HEK293 (cell line): ENCODE results near the gene EEIG2.

Experiments used
- CTCF ChIA-PET: fragments of 350-600 bp; formaldehyde crosslinking; extraction: SDS; loops from one replicate; lab custom pipeline; 2021; ENCODE audit warnings: antibody characterized with exemption; lab: Yijun Ruan, JAX
- POLR2A ChIA-PET: fragments of 300-600 bp; formaldehyde crosslinking; extraction: SDS; loops from one replicate; lab custom pipeline; 2020; ENCODE audit warnings: antibody characterized with exemption, inconsistent platforms; lab: Yijun Ruan, JAX
- H3K27ac ChIP-seq: fragments of 200-500 bp; sonication (Bioruptor generic); 2 replicates; pipeline ENCODE4 v1.5.1; 2014; ENCODE audit warnings: low read depth, low read length, control low read depth, inconsistent platforms; ENCODE audit errors: extremely low read depth
- H3K36me3 ChIP-seq, 2 experiments: fragments of 200-500 bp in 1 of 2; sonication (Bioruptor generic) in 1 of 2; 1 replicate in 1 of 2; 2 replicates in 1 of 2; pipeline ENCODE4 v1.5.1; 2014 to 2017; ENCODE audit warnings: inconsistent platforms in 2 of 2, low read length in 2 of 2; ENCODE audit not compliant: control insufficient read depth in 2 of 2, insufficient read depth in 1 of 2
- H3K4me1 ChIP-seq: fragments of 200-500 bp; sonication (Bioruptor generic); 2 replicates; pipeline ENCODE4 v1.5.1; 2014; ENCODE audit warnings: mild to moderate bottlenecking, low read length, inconsistent platforms; ENCODE audit not compliant: control insufficient read depth, insufficient read depth
- H3K4me3 ChIP-seq: 2 replicates; pipeline ENCODE4 v1.5.1; 2011; ENCODE audit warnings: low read depth, mild to moderate bottlenecking, control low read depth, low read length, moderate library complexity
- H3K9me3 ChIP-seq: fragments of 200-500 bp; sonication (Bioruptor generic); 2 replicates; pipeline ENCODE4 v1.5.1; 2014; ENCODE audit warnings: low read depth, low read length, inconsistent platforms; ENCODE audit not compliant: control insufficient read depth, insufficient read depth
- BCL11A ChIP-seq: fragments of 450-650 bp; formaldehyde crosslinking; IDR thresholded peaks from 2 replicates; pipeline ENCODE4 v1.5.1; 2016; ENCODE audit warnings: low read depth, missing biosample characterization, missing genetic modification characterization
- FEZF1 ChIP-seq: fragments of 450-650 bp; formaldehyde crosslinking; IDR thresholded peaks from 2 replicates; pipeline ENCODE4 v1.5.1; 2016; ENCODE audit warnings: missing biosample characterization, missing genetic modification characterization
- HOXD13 ChIP-seq: sonication (generic); formaldehyde crosslinking; IDR thresholded peaks from 2 replicates; pipeline ENCODE4 v1.8.0; 2022; ENCODE audit warnings: missing genetic modification reagents, borderline replicate concordance
- PBX3 ChIP-seq: sonication (generic); formaldehyde crosslinking; IDR thresholded peaks from 2 replicates; pipeline ENCODE4 v1.8.1; 2022; ENCODE audit warnings: mild to moderate bottlenecking, moderate library complexity, missing genetic modification reagents
- YY1 ChIP-seq: fragments of 450-650 bp; formaldehyde crosslinking; IDR thresholded peaks from 2 replicates; pipeline ENCODE4 v1.5.1; 2018; ENCODE audit warnings: missing biosample characterization, missing genetic modification characterization
- ZBTB17 ChIP-seq: fragments of 450-650 bp; formaldehyde crosslinking; IDR thresholded peaks from 2 replicates; pipeline ENCODE4 v1.5.1; 2016; ENCODE audit warnings: missing biosample characterization, missing genetic modification characterization
- ZFP37 ChIP-seq: fragments of 450-650 bp; formaldehyde crosslinking; IDR thresholded peaks from 2 replicates; pipeline ENCODE4 v1.5.1; 2016; ENCODE audit warnings: missing biosample characterization, missing genetic modification characterization
- ZFP41 ChIP-seq: fragments of 450-650 bp; formaldehyde crosslinking; IDR thresholded peaks from 2 replicates; pipeline ENCODE4 v1.5.1; 2016; ENCODE audit warnings: missing biosample characterization, missing genetic modification characterization, borderline replicate concordance
- ZNF112 ChIP-seq: fragments of 450-650 bp; formaldehyde crosslinking; IDR thresholded peaks from 2 replicates; pipeline ENCODE4 v1.5.0; 2017; ENCODE audit warnings: missing biosample characterization, missing genetic modification characterization
- ZNF19 ChIP-seq: fragments of 450-650 bp; formaldehyde crosslinking; IDR thresholded peaks from 2 replicates; pipeline ENCODE4; 2016; ENCODE audit warnings: missing biosample characterization, missing genetic modification characterization, low read depth
- ZNF274 ChIP-seq, 2 experiments: fragments of 200-500 bp in 1 of 2; fragments of 450-650 bp in 1 of 2; sonication (Bioruptor generic) in 1 of 2; formaldehyde crosslinking in 1 of 2; IDR thresholded peaks; 2 replicates each; pipeline versions ENCODE4 v1.5.1 to v1.6.1; 2014 to 2016; ENCODE audit warnings: borderline replicate concordance in 1 of 2, inconsistent platforms in 1 of 2, low read length in 1 of 2, missing biosample characterization in 1 of 2, missing genetic modification characterization in 1 of 2
- ZNF341 ChIP-seq: fragments of 450-650 bp; formaldehyde crosslinking; IDR thresholded peaks from 2 replicates; pipeline ENCODE4; 2016; ENCODE audit warnings: low read depth, missing biosample characterization, missing genetic modification characterization
- ZNF561 ChIP-seq: fragments of 450-650 bp; IDR thresholded peaks from 2 replicates; pipeline ENCODE4 v1.5.1; 2018; ENCODE audit warnings: missing biosample characterization, missing genetic modification characterization, borderline replicate concordance
- ZNF747 ChIP-seq: fragments of 450-650 bp; formaldehyde crosslinking; IDR thresholded peaks from 2 replicates; pipeline ENCODE4 v1.5.1; 2016; ENCODE audit warnings: missing biosample characterization, missing genetic modification characterization
- ZNF830 ChIP-seq: fragments of 450-650 bp; IDR thresholded peaks from 2 replicates; pipeline ENCODE4 v1.5.0; 2018; ENCODE audit warnings: missing biosample characterization, missing genetic modification characterization, low read depth, mild to moderate bottlenecking, moderate library complexity
- TF ChIP-seq, protein P1 (sequence below): IDR thresholded peaks from 2 replicates; pipeline ENCODE4 v1.6.1; 2011; ENCODE audit warnings: mild to moderate bottlenecking, low read depth, low read length, borderline replicate concordance
- TF ChIP-seq, protein P2 (sequence below): fragments of 450-650 bp; formaldehyde crosslinking; IDR thresholded peaks from 2 replicates; pipeline ENCODE4 v1.5.1; 2016; ENCODE audit warnings: missing biosample characterization, missing genetic modification characterization
- TF ChIP-seq, protein P3 (sequence below): fragments of 450-650 bp; formaldehyde crosslinking; IDR thresholded peaks from 2 replicates; pipeline ENCODE4 v1.5.1; 2016; ENCODE audit warnings: missing biosample characterization, missing genetic modification characterization
- TF ChIP-seq, protein P4 (sequence below): fragments of 450-650 bp; formaldehyde crosslinking; IDR thresholded peaks from 2 replicates; pipeline ENCODE4 v1.5.1; 2017; ENCODE audit warnings: missing biosample characterization, missing genetic modification characterization
- TF ChIP-seq, protein P5 (sequence below): fragments of 450-650 bp; formaldehyde crosslinking; IDR thresholded peaks from 2 replicates; pipeline ENCODE4 v1.5.1; 2016; ENCODE audit warnings: missing biosample characterization, missing genetic modification characterization

EEIG2 gene

GRCh38 chr1:108590957-108591356, 31.1 kb downstream of the EEIG2 start:
- POLR2A ChIA-PET = no interaction called here
- H3K27ac ChIP-seq = no peak overlapping the region
- CTCF ChIA-PET = no interaction called here

GRCh38 chr1:108591466-108591865, 31.6 kb downstream of the EEIG2 start:
- ChIA-PET POLR2A (no interaction called here), CTCF (no interaction called here)
- no peak for TF ChIP-seq FEZF1 (tag by site-specific recombination)
- TF ChIP-seq ZNF561 (tag by site-specific recombination) = no peak
- TF ChIP-seq ZNF341 = no peak
- TF ChIP-seq ZFP37 = no peak
- no peak for TF ChIP-seq YY1 (tag by site-specific recombination)
- no peak for TF ChIP-seq ZFP41 (tag by site-specific recombination)
- TF ChIP-seq, protein P1, sequence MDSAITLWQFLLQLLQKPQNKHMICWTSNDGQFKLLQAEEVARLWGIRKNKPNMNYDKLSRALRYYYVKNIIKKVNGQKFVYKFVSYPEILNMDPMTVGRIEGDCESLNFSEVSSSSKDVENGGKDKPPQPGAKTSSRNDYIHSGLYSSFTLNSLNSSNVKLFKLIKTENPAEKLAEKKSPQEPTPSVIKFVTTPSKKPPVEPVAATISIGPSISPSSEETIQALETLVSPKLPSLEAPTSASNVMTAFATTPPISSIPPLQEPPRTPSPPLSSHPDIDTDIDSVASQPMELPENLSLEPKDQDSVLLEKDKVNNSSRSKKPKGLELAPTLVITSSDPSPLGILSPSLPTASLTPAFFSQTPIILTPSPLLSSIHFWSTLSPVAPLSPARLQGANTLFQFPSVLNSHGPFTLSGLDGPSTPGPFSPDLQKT = no peak
- no peak for TF ChIP-seq HOXD13 (CRISPR knock-in tag)
- TF ChIP-seq, protein P2, sequence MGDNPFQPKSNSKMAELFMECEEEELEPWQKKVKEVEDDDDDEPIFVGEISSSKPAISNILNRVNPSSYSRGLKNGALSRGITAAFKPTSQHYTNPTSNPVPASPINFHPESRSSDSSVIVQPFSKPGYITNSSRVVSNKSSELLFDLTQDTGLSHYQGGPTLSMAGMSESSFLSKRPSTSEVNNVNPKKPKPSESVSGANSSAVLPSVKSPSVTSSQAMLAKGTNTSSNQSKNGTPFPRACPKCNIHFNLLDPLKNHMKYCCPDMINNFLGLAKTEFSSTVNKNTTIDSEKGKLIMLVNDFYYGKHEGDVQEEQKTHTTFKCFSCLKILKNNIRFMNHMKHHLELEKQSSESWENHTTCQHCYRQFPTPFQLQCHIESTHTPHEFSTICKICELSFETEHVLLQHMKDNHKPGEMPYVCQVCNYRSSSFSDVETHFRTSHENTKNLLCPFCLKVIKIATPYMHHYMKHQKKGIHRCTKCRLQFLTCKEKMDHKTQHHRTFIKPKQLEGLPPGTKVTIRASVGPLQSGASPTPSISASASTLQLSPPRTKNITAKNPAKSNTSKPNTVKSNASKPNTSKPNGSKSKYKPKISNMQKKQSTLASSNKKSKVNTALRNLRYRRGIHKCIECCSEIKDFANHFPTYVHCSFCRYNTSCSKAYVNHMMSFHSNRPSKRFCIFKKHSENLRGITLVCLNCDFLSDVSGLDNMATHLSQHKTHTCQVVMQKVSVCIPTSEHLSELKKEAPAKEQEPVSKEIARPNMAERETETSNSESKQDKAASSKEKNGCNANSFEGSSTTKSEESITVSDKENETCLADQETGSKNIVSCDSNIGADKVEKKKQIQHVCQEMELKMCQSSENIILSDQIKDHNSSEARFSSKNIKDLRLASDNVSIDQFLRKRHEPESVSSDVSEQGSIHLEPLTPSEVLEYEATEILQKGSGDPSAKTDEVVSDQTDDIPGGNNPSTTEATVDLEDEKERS = no peak
- no peak for TF ChIP-seq ZNF830 (tag by site-specific recombination)
- TF ChIP-seq, protein P3, sequence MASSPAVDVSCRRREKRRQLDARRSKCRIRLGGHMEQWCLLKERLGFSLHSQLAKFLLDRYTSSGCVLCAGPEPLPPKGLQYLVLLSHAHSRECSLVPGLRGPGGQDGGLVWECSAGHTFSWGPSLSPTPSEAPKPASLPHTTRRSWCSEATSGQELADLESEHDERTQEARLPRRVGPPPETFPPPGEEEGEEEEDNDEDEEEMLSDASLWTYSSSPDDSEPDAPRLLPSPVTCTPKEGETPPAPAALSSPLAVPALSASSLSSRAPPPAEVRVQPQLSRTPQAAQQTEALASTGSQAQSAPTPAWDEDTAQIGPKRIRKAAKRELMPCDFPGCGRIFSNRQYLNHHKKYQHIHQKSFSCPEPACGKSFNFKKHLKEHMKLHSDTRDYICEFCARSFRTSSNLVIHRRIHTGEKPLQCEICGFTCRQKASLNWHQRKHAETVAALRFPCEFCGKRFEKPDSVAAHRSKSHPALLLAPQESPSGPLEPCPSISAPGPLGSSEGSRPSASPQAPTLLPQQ (tag by site-specific recombination) = no peak
- no peak for TF ChIP-seq ZNF747
- no peak for TF ChIP-seq ZBTB17 (tag by site-specific recombination)
- TF ChIP-seq ZNF19 = no peak
- TF ChIP-seq ZNF112 = no peak
- TF ChIP-seq ZNF274 (IDR thresholded peaks at IDR 0.05; ENCODE audit: low read length) = no peak
- no peak for TF ChIP-seq ZNF274 (tag by site-specific recombination; IDR thresholded peaks at IDR 0.05; ENCODE audit: borderline replicate concordance)
- TF ChIP-seq BCL11A (tag by site-specific recombination) = no peak
- no peak for TF ChIP-seq PBX3 (CRISPR knock-in tag)
- H3K36me3 ChIP-seq = no peaks in the 10 kb centered on the region
- no peaks in the 10 kb centered on the region for H3K4me1 ChIP-seq
- no peak overlapping the region for H3K4me3 ChIP-seq
- no peaks in the 10 kb centered on the region for H3K9me3 ChIP-seq
- H3K27ac ChIP-seq = no peak overlapping the region

More at GRCh38 chr1:108590957-108591356, 31.1 kb downstream of the EEIG2 start:
- Histone ChIP-seq H3K4me3 (no peak overlapping the region), H3K36me3 (no peaks in the 10 kb centered on the region), H3K4me1 (no peaks in the 10 kb centered on the region), H3K9me3 (no peaks in the 10 kb centered on the region)
- TF ChIP-seq, protein P4, sequence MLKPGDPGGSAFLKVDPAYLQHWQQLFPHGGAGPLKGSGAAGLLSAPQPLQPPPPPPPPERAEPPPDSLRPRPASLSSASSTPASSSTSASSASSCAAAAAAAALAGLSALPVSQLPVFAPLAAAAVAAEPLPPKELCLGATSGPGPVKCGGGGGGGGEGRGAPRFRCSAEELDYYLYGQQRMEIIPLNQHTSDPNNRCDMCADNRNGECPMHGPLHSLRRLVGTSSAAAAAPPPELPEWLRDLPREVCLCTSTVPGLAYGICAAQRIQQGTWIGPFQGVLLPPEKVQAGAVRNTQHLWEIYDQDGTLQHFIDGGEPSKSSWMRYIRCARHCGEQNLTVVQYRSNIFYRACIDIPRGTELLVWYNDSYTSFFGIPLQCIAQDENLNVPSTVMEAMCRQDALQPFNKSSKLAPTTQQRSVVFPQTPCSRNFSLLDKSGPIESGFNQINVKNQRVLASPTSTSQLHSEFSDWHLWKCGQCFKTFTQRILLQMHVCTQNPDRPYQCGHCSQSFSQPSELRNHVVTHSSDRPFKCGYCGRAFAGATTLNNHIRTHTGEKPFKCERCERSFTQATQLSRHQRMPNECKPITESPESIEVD (tag by site-specific recombination) = 0 out of 2 replicates have a peak, but pooled peaks have one; percentile 16
- TF ChIP-seq, protein P5, sequence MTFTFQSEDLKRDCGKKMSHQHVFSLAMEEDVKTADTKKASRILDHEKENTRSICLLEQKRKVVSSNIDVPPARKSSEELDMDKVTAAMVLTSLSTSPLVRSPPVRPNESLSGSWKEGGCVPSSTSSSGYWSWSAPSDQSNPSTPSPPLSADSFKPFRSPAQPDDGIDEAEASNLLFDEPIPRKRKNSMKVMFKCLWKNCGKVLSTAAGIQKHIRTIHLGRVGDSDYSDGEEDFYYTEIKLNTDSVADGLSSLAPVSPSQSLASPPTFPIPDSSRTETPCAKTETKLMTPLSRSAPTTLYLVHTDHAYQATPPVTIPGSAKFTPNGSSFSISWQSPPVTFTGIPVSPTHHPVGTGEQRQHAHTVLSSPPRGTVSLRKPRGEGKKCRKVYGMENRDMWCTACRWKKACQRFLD (tag by site-specific recombination) = no peak
